ENCODE measurements around the gene CAMTA1.

Gene CAMTA1

DNA sequence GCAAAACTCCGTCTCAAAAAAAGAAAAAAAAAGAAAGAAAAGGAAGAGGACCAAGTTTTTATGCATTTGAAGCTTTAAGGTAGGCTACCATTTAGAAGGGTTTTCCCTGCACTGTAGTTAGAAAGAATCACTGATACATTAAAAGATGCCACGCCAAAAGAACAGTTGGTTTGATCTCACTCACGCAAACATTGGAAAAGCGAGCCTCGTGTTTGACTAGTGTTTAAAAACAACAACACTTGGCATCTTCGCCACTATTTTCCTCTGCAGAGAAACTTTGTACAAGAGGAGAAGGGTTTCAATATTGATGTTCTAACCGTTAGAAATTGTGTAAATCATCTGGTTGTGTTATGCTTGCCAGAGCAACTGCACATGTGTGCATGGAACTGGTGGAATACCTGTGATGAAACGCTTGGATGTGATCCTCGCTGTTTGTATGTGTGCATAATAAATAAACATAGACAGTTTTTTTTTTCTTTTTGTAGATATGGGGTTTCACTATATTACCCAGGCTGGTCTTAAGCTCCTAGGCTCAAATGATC is 24.0 kb upstream of the CAMTA1 start:
- Histone ChIP-seq H3K9ac (ENCODE audit: low read depth, low read length) (no peak overlapping the region), H3K4me1 (ENCODE audit: insufficient read depth, low read length) (no peaks in the 10 kb centered on the region), H3K9me3 (ENCODE audit: insufficient read depth, low read depth, low read length) (no peaks in the 10 kb centered on the region), H3K27ac (ENCODE audit: low read depth, low read length) (no peak overlapping the region), H3K36me3 (ENCODE audit: insufficient read depth, low read length) (no peaks in the 10 kb centered on the region), H3K27me3 (ENCODE audit: insufficient read depth, low read length) (no peaks in the 10 kb centered on the region), H3K4me3 (ENCODE audit: low read length) (no peak overlapping the region)
- WGBS: 91% methylated on average over 9 of the region's 9 CpGs

DNA sequence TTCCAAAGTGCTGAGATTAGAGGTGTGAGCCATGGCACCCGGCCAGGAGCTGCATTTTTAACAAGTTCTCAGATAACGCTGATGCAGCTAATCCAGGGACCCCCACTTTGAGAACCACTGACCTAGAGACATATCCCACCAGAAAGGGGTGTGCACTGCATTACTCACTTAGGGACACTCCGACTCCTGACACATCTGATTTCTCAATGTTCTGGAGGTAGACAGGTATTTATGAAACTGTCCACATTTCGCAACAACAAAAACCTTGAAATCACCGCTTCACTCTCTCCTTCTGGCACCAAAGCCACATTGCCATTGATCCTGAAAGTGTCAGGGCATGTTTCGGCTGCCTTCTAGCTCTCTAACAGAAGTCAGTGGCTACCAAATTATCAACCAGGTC is 23.2 kb upstream of the CAMTA1 start:
- H3K9ac ChIP-seq (ENCODE audit: low read depth, low read length): no peak overlapping the region
- H3K36me3 ChIP-seq (ENCODE audit: insufficient read depth, low read length): no peaks in the 10 kb centered on the region
- no peaks in the 10 kb centered on the region for H3K9me3 ChIP-seq (ENCODE audit: insufficient read depth, low read depth, low read length)
- H3K27me3 ChIP-seq (ENCODE audit: insufficient read depth, low read length): no peaks in the 10 kb centered on the region
- H3K4me1 ChIP-seq (ENCODE audit: insufficient read depth, low read length): no peaks in the 10 kb centered on the region
- H3K4me3 ChIP-seq (ENCODE audit: low read length): no peak overlapping the region
- WGBS: 98% methylated on average over 6 of the region's 6 CpGs
- no peak overlapping the region for H3K27ac ChIP-seq (ENCODE audit: low read depth, low read length)

DNA sequence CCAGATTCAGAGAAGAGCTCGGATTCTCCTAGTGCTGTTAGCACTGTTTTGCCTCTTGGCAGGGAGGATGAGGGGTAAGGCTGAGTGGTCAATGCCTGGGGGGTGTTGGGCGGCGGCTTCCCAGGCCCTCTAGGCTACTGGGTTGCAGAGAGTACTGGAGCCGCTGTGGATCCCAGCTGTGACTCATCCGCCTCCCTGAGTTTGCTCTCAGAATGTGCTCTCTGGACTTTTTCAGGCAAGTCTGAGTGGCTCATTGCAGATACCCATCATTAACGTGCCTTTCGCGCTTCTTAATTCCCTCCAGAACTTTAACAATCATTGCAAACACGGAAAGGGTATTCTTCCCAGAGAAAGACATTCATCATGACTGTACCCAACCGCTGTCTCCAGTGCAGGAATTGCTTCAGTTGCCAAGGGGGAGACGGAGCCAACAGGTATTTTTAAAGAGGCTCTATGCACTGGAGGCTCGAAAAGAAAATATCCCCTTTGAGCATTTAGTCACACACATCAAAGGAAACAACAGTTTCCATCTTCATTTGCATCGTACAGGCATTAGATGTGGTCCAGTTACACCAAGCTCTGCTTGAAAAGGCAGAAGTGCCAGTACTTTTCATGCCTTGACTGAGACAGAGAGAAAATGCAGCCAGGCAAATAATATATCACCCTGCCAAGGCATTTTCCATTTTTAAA is 14.4 kb upstream of the CAMTA1 start:
- Histone ChIP-seq H3K9ac (ENCODE audit: low read depth, low read length) (no peak overlapping the region), H3K27ac (ENCODE audit: low read depth, low read length) (no peak overlapping the region), H3K27me3 (ENCODE audit: insufficient read depth, low read length) (no peaks in the 10 kb centered on the region), H3K4me1 (ENCODE audit: insufficient read depth, low read length) (peaks cover 20% of the 10 kb centered on the region), H3K9me3 (ENCODE audit: insufficient read depth, low read depth, low read length) (no peaks in the 10 kb centered on the region), H3K36me3 (ENCODE audit: insufficient read depth, low read length) (no peaks in the 10 kb centered on the region), H3K4me3 (ENCODE audit: low read length) (no peak overlapping the region)
- WGBS: 35% methylated on average over 13 of the region's 13 CpGs

DNA sequence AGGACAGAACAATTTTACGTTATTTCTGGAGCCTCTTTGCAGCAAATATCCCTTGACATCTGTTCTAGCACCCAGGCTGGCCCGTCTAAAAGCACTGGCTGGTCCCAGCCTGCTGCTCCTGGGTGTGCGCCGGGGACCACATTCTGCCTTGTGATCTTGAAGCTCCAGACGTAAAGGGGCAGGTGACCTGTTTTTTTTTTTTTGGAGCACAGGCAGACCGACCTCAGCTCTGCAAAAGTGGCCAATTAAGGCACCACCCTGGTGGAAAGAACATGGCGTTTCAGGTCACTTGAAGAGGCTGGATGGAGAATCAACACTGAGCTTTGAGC is 13.8 kb upstream of the CAMTA1 start:
- 71% methylated on average over 7 of the region's 7 CpGs for WGBS

DNA sequence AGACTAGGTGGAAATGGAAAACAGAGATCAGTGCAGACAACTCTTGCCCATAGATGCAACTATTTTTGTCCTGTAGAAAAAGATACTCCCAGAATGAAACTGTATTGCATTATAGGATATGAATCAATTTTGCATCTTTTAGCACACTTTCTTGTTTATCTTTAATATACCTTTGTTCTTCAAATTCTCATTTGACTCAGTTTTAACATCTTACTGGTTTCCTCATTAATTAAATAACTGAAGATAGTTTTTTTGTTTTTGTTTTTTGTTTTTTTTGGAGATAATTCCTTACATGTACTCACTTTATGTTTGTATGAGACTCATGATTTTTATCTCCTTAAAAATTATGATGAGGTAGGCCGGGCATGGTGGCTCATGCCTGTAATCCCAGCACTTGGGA is 10.9 kb upstream of the CAMTA1 start:
- no peak overlapping the region for H3K27ac ChIP-seq (ENCODE audit: low read depth, low read length)

More for the DNA sequence above, 13.8 kb upstream of the CAMTA1 start:
- H3K36me3 ChIP-seq (ENCODE audit: insufficient read depth, low read length): no peaks in the 10 kb centered on the region
- H3K4me1 ChIP-seq (ENCODE audit: insufficient read depth, low read length): peaks cover 20% of the 10 kb centered on the region
- H3K27me3 ChIP-seq (ENCODE audit: insufficient read depth, low read length): no peaks in the 10 kb centered on the region
- peaks cover 3% of the 10 kb centered on the region; the same call in 1 of the 2 replicates for H3K9me3 ChIP-seq (ENCODE audit: insufficient read depth, low read depth, low read length)
- H3K9ac ChIP-seq (ENCODE audit: low read depth, low read length): no peak overlapping the region
- no peak overlapping the region for H3K27ac ChIP-seq (ENCODE audit: low read depth, low read length)
- no peak overlapping the region for H3K4me3 ChIP-seq (ENCODE audit: low read length)

DNA sequence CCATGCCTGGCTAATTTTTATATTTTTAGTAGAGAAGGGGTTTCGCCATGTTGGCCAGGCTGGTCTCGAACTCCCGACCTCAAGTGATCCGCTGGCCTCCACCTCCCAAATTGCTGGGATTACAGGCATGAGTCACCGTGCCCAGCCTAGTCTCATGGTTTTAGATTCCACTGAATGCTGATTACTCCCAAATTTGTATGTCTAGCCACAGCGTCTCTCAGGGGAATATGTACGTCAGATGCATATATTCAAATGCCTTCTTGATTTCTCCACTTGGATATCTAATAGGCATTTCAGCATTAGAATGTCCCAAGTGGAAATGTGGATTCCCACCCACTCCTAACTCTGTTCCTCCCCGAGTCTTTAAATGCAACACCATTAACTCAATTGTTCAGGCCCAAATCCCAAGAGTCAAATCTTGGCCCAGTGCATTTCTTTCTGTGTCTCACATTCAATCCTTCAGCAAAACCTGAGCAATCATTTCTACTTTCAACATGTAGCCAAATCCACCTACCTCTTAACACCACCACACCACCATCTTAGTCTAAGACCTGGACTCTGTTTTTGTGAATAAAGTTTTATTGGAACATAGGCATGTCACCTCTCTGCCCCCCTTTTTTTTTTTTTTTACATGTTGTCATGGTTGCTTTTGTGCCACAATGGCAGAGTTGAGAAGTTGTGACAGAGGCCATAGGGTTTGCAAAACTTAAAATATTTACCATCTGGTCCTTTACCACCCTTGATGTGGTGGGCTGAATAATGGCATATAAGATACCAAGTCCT is 9.8 kb upstream of the CAMTA1 start:
- Histone ChIP-seq H3K27me3 (ENCODE audit: insufficient read depth, low read length) (no peaks in the 10 kb centered on the region), H3K36me3 (ENCODE audit: insufficient read depth, low read length) (no peaks in the 10 kb centered on the region), H3K27ac (ENCODE audit: low read depth, low read length) (no peak overlapping the region), H3K9me3 (ENCODE audit: insufficient read depth, low read depth, low read length) (peaks cover 6% of the 10 kb centered on the region), H3K9ac (ENCODE audit: low read depth, low read length) (no peak overlapping the region), H3K4me3 (ENCODE audit: low read length) (no peak overlapping the region), H3K4me1 (ENCODE audit: insufficient read depth, low read length) (peaks cover 19% of the 10 kb centered on the region)
- 95% methylated on average over 8 of the region's 8 CpGs for WGBS

More for the DNA sequence above, 10.9 kb upstream of the CAMTA1 start:
- H3K4me3 ChIP-seq (ENCODE audit: low read length): no peak overlapping the region
- peaks cover 20% of the 10 kb centered on the region for H3K4me1 ChIP-seq (ENCODE audit: insufficient read depth, low read length)
- peaks cover 6% of the 10 kb centered on the region for H3K9me3 ChIP-seq (ENCODE audit: insufficient read depth, low read depth, low read length)
- H3K27me3 ChIP-seq (ENCODE audit: insufficient read depth, low read length): no peaks in the 10 kb centered on the region
- 95% methylated on average over 1 of the region's 1 CpG for WGBS
- H3K9ac ChIP-seq (ENCODE audit: low read depth, low read length): no peak overlapping the region
- no peaks in the 10 kb centered on the region for H3K36me3 ChIP-seq (ENCODE audit: insufficient read depth, low read length)

DNA sequence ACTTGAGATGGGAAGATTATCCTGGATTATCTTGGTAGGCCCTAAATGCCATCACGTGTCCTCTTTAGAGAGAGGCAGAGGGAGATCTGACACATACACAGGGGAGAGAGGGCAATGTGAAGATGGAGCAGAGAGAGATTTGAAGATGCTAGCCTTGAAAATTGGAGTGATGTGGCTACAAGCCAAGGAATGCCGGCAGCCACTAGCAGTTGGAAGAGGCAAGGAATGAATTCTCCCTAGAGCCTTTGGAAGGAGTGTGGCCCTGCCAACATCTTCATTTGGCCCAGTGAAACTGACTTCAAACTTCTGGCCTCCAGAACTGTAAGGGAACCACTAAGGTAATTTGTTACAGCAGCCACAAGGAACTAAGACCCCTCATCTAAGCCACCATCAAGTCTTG is 8.9 kb upstream of the CAMTA1 start:
- Histone ChIP-seq H3K4me3 (ENCODE audit: low read length) (no peak overlapping the region), H3K9me3 (ENCODE audit: insufficient read depth, low read depth, low read length) (peaks cover 6% of the 10 kb centered on the region), H3K36me3 (ENCODE audit: insufficient read depth, low read length) (no peaks in the 10 kb centered on the region), H3K4me1 (ENCODE audit: insufficient read depth, low read length) (peaks cover 10% of the 10 kb centered on the region), H3K27ac (ENCODE audit: low read depth, low read length) (no peak overlapping the region), H3K27me3 (ENCODE audit: insufficient read depth, low read length) (no peaks in the 10 kb centered on the region), H3K9ac (ENCODE audit: low read depth, low read length) (no peak overlapping the region)
- WGBS: 94% methylated on average over 2 of the region's 2 CpGs

DNA sequence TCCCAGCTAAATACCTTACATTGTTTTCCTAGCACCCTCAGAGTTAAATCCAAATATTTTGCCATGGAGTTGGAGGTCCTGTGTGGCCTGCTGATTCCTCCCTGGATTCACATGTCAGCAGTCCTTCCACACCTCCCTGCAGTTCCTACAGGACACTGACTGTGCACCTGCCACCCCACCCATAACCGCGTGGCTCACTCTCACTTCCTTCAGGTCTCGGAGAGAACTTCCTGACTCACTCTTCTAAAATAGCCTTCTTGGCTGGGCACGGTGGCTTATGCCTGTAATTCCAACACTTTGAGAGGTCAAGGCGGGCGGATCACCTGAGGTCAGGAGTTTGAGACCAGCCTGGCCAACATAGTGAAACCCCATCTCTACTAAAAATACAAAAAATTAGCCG is 8.4 kb upstream of the CAMTA1 start:
- H3K4me3 ChIP-seq (ENCODE audit: low read length): no peak overlapping the region
- no peaks in the 10 kb centered on the region for H3K36me3 ChIP-seq (ENCODE audit: insufficient read depth, low read length)
- peaks cover 6% of the 10 kb centered on the region for H3K9me3 ChIP-seq (ENCODE audit: insufficient read depth, low read depth, low read length)
- no peak overlapping the region for H3K27ac ChIP-seq (ENCODE audit: low read depth, low read length)
- WGBS: 95% methylated on average over 7 of the region's 7 CpGs
- peaks cover 5% of the 10 kb centered on the region for H3K4me1 ChIP-seq (ENCODE audit: insufficient read depth, low read length)
- no peaks in the 10 kb centered on the region for H3K27me3 ChIP-seq (ENCODE audit: insufficient read depth, low read length)
- H3K9ac ChIP-seq (ENCODE audit: low read depth, low read length): no peak overlapping the region

DNA sequence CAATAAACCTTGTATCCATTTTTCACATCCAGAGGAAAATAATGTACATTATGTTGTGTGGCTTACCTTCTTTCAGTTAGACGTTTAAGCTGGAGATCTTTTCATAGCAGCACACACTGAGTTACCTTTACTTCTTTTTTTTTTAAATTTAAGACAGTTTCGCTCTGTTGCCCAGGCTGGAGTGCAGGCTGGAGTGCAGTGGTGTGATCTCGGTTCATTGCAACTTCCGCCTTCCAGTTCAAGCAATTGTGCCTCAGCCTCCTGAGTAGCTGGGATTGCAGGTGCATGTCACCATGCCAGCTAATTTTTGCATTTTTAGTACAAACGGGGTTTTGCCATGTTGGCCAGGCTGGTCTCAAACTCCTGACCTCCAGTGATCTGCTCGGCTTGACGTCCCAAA is 7.4 kb upstream of the CAMTA1 start:
- Histone ChIP-seq H3K9me3 (ENCODE audit: insufficient read depth, low read depth, low read length) (peaks cover 6% of the 10 kb centered on the region), H3K4me3 (ENCODE audit: low read length) (no peak overlapping the region), H3K36me3 (ENCODE audit: insufficient read depth, low read length) (no peaks in the 10 kb centered on the region), H3K4me1 (ENCODE audit: insufficient read depth, low read length) (no peaks in the 10 kb centered on the region), H3K27ac (ENCODE audit: low read depth, low read length) (no peak overlapping the region), H3K9ac (ENCODE audit: low read depth, low read length) (no peak overlapping the region), H3K27me3 (ENCODE audit: insufficient read depth, low read length) (no peaks in the 10 kb centered on the region)
- 93% methylated on average over 7 of the region's 7 CpGs for WGBS

DNA sequence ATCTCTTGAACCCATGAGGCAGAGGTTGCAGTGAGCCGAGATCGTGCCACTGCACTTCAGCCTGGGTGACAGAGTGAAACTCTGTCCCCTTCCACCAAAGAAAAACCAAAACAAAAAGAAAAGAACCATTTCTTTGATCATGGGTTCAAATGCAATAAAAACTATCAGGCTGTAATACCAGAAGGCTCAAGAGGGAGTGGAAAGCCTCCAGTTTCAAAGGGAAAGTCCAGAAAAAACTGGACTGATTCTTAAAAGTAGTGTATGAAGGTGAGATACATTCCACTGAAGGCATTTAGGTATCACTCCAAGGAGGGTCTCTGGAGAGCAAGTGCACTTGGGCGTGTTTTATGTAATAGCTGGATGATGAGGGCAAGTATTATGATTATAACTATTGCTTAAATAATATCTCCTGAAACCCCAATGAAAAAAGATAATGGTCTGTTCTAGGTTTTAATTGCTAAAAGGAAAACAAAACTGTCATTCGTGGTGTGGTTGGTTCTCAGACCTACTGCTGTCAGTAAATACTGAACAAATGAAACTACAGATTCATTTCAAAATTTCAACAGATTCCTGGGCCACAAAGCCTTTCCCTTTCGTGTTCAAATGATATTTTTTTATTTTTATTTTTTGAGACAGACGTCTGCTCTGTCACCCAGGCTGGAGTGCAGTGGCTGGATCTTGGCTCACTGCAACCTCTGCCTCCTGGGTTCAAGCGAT is 6.0 kb upstream of the CAMTA1 start:
- Histone ChIP-seq H3K9me3 (ENCODE audit: insufficient read depth, low read depth, low read length) (peaks cover 6% of the 10 kb centered on the region), H3K27ac (ENCODE audit: low read depth, low read length) (no peak overlapping the region), H3K9ac (ENCODE audit: low read depth, low read length) (no peak overlapping the region), H3K36me3 (ENCODE audit: insufficient read depth, low read length) (no peaks in the 10 kb centered on the region), H3K4me3 (ENCODE audit: low read length) (no peak overlapping the region), H3K27me3 (ENCODE audit: insufficient read depth, low read length) (no peaks in the 10 kb centered on the region), H3K4me1 (ENCODE audit: insufficient read depth, low read length) (peaks cover 7% of the 10 kb centered on the region; the same call in 1 of the 2 replicates)
- WGBS: 94% methylated on average over 7 of the region's 7 CpGs

DNA sequence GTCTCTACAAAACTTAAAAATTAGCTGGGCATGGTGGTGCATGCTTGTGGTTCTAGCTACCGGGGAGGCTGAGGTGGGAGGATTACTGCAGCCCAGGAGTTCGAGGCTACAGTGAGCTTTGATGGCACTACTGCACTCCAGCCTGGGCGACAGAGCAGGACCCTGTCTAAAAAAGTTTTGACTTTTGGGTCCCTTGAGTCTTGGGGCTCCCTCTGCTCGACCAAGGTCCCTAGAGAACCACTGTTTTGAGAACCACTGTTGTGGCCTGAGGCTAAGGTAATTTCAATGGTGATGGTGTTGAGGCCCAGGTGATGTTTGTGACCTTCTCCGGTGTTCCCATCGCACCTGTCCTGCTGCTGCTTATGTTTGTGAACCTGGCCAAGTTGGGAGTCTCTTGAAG is 3.1 kb upstream of the CAMTA1 start:
- H3K27me3 ChIP-seq (ENCODE audit: insufficient read depth, low read length): no peaks in the 10 kb centered on the region
- no peak overlapping the region for H3K9ac ChIP-seq (ENCODE audit: low read depth, low read length)
- H3K36me3 ChIP-seq (ENCODE audit: insufficient read depth, low read length): no peaks in the 10 kb centered on the region
- WGBS: 93% methylated on average over 6 of the region's 6 CpGs
- no peaks in the 10 kb centered on the region for H3K9me3 ChIP-seq (ENCODE audit: insufficient read depth, low read depth, low read length)
- H3K4me1 ChIP-seq (ENCODE audit: insufficient read depth, low read length): peaks cover 10% of the 10 kb centered on the region
- no peak overlapping the region for H3K27ac ChIP-seq (ENCODE audit: low read depth, low read length)
- no peak overlapping the region for H3K4me3 ChIP-seq (ENCODE audit: low read length)
